IPS-NIHi7 (cell line): Measurements from ENCODE around the gene CCDC124.

ENCODE experiments used
- DNase-seq: peaks from one replicate; pipeline ENCODE4 v3.0.0; 2012; ENCODE audit warnings: mixed read lengths; ENCODE audit errors: extremely low spot score

CCDC124 gene

DNA sequence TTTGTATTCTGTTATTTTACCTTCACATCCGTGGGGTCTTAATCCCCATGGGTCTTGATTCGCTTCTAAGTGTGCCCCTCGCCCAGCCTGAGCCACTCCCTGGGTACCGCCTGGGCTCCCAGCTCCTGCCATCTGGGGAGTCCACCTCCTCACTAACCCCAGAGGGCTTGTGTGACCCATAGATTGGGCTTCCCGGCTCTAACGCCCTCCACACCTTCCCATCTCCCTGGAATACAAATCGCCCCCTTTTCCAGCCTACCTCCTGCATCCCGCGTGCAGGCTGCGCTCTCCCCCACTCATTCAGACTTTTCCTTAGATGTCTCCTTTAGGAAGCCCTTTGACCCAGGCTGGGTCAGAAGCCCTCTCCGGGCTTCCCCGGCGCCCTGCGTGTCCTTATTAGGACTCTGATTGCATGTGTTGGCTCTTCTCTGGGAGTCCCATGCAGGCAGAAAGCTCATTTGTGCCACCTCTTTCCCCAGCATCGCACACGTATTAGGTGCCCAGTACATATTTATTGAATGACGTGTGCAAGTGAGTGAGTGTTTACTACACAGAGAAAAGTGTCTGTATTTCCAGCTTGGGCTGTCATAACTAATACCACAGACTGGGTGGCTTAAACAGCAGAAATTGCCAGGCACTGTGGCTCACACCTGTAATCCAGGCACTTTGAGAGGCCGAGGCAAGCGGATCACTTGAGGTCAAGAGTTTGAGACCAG, 757 bp downstream of the CCDC124 start:
- no peak for DNase-seq

GRCh38 chr19:17936379-17936778, 3.6 kb downstream of the CCDC124 start:
- DNase-seq: no peak

DNA sequence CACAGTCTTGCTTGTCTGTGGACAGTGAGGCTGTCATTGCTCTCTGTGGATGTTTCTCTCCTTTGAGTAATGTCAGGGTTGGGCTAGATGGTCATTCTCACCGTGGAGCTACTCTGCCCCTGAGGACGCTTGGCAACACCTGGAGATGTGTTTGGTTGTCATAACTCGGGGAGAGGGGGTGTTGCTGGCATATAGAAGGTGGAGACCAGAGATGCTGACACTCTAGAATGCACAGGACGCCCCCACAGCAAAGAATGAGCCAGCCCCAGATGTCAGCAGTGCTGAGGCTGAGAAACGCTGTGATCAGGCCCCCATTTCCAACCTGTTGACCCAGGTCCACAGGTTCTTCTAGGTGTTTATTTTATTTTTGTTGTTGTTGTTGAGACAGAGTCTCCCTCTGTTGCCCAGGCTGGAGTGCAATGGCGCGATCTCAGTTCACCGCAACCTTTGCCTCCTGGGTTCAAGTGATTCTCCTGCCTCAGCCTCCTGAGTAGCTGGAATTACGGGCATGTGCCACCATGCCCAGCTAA, 4.6 kb downstream of the CCDC124 start:
- no peak for DNase-seq

GRCh38 chr19:17938092-17938845, 5.5 kb downstream of the CCDC124 start:
- peak; percentile 89 for DNase-seq

DNA sequence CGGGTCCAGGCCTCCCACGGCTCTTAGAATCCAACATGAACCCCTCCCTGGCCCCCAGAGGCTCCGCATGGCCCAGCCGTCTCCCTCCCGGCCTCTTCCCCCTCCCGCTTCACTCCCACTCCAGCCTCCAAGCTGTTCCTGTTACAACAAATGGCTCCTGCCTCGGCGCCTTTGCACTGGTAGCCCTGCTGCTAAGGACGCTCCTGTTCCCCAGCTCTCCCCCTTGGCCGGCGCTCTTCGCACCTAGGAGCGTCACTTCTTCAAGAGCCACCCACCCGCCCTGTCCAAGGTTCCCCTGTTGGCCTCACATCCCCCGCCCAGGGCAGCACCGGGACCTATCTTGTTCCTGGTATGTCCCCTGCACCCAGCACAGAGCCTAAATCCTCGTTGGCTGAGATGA, 9.4 kb downstream of the CCDC124 start:
- no peak for DNase-seq

- no peak for DNase-seq
These were observed 9.9 kb downstream of the CCDC124 start for GRCh38 chr19:17942582-17943273.

DNA sequence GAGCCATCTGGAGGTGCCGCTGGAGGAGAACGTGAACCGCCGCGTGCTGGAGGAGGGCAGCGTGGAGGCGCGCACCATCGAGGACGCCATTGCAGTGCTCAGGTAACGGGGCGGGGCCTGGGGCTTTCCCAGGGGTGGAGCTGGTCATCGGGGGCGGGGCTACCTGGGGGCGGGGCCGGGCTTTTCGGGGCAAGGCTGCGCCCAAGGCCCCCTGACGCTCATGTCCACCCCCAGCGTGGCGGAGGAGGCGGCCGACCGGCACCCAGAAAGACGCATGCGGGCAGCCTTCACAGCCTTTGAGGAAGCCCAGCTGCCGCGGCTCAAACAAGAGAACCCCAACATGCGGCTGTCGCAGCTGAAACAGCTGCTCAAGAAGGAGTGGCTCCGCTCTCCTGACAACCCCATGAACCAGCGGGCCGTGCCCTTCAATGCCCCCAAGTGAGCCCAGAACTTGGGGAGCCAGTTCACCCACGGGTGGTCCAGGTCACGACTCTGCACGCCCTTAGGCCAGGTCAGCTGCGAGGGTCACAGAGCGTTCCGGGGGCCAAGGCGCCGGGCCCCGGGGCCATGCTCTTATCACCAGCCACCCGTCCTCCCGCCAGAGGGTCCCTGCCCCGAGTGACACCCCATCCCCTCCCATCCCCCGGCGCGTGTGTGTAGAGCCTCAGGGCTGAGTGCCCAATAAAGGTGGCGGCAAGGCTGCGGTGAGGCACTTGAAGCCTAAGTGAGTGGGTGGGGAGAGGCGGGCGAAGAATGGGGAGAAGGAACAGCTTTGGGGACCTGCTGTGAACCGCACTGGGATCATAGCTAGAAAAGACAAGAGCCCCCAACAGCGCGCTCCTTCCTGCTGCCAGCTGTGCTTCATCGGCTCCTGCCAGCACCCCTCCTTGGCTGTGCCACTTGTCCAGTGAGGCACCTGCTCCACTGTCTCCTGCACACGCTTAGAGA, 10.7 kb downstream of the CCDC124 start:
- peak; percentile 77 for DNase-seq

DNA sequence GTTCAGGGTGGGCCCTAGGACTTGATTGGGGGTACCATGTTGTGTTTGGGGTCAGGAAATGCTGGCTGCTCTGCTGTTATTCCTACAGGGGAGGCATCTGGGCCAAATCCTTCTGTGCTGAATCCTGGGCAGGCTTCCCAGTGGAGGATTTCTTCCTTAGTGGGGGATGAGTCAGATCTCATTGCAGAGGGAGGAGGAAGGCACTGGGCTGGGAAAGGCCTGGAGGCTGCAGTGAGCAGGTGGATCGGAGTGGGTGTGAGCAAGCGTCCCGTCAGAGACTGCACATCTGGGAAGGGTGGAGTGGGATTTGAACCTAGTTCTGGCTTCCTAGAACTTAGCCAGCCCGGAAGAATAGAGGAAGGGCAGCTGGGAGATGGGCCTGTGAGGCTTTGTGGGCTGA, 11.5 kb downstream of the CCDC124 start:
- no peak for DNase-seq

GRCh38 chr19:17946965-17947784, 14.4 kb downstream of the CCDC124 start:
- peak; percentile 6 for DNase-seq

- peak; percentile 96 for DNase-seq
These were observed 15.1 kb downstream of the CCDC124 start for GRCh38 chr19:17947815-17948513.

DNA sequence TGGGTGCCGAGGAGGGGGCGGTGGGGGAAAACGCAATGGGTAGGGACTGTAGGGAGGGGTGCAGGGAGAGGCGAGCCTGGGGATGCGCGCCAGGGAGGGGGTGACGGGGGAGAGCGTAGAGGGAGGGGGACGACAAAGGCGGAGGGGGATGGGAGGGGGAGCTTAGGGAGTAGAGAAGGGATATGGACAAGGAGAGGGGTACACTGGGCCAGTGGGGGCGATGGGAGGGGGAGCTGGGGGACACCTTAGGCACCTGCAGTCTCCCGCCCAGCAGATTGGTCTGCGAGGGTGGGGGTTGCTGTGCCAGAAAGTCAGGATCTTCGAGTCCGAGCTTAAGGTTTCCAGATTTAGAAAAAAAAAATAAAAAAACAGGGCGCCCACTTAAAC, 15.7 kb downstream of the CCDC124 start:
- DNase-seq: no peak

GRCh38 chr19:17948931-17949930, 16.4 kb downstream of the CCDC124 start:
- peak; percentile 19 for DNase-seq

- peak; percentile 39 for DNase-seq
These were observed 17.1 kb downstream of the CCDC124 start for GRCh38 chr19:17949956-17950309.

- DNase-seq: peak; percentile 12
These were observed 17.7 kb downstream of the CCDC124 start for GRCh38 chr19:17950310-17951156.

DNA sequence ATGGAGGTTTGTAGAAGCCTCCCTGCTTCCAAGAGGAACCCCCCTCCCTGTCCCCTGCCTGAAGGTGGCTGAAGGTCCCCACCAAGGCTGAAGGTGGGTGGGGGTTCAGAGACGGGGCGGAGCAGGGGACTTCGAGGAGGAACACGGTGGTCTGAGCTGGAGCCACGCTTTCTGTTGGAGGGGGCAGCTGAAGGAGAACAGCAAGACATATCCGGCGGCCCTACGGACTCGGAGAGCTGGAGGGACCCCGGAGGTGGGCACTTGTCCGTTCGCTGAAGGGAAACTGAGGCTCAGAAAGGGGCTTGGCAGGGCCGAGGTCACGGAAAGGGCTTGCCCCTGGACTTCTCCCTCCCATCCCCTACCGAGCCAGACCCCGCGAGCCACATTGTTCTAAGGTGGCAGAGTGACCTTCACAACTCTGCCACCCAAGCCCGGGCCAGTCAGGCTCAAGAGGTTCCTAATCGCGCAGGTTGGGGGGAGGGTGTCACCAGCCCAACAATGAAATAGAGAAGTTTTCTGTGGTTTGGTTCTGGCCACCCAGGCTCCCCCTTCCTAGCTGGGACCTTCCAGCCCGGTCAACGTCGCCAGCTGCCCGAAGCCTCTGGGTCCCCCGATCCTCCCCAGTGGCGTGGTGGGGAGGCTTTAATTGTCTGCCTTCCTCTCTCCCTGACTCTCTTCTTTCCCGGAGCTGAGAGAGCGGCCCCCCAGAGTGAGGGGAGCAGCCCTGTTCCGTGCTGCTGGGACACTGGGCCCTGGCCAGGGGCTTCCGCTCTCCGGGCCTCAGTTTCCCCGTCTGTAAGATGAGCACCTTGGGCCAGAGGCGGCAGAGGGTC, 18.6 kb downstream of the CCDC124 start:
- peak; percentile 18 for DNase-seq
